Stimulated activated CD4-positive, alpha-beta T cell treated with anti-CD3 and anti-CD28 coated beads, Interleukin-15, amount 100 ng/mL, for 24 hours (primary cell): ENCODE results near the gene ZNF319.
"Not testable (repeated sequence)": the region's sequence is repeated elsewhere in the genome, so short reads cannot be mapped to it uniquely, and the experiment has no call there.

Experiments used
- DNase-seq: peaks from one replicate; pipeline ENCODE4 v3.0.0-alpha.2; 2020

The ZNF319 gene

GRCh38 chr16:57996406-57997175, 3.9 kb downstream of the ZNF319 start:
- no peak for DNase-seq

- DNase-seq, result no peak
Observed at GRCh38 chr16:57995721-57996405, 4.6 kb downstream of the ZNF319 start.

- DNase-seq, result peak; percentile 57
Observed at GRCh38 chr16:57994778-57995177, 5.7 kb downstream of the ZNF319 start.

GRCh38 chr16:57994361-57994760, 6.1 kb downstream of the ZNF319 start:
- no peak for DNase-seq

DNA sequence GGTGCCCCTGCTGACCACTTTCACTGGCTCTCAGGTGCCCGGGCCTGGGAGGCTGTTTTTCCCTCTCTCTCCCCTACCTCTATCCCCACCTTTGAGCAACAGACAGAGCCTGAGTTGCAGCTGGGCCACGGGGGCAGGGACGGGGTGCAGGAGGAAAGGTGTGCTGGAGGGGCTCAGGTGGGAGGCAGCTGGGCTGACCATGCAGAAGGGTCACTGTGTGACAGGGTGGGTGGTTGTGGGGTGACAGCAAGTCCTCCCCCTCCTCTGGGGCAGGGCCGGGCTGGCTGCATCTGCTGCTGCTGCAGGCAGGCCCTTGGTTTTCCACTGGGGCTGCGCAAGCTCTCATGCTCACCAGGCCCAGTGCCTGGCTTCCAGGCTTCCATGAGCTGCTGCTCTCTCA, 6.6 kb downstream of the ZNF319 start:
- no peak for DNase-seq

GRCh38 chr16:57993438-57993837, 7.0 kb downstream of the ZNF319 start:
- no peak for DNase-seq

- DNase-seq, result no peak
Observed at GRCh38 chr16:57992084-57992483, 8.4 kb downstream of the ZNF319 start.

DNA sequence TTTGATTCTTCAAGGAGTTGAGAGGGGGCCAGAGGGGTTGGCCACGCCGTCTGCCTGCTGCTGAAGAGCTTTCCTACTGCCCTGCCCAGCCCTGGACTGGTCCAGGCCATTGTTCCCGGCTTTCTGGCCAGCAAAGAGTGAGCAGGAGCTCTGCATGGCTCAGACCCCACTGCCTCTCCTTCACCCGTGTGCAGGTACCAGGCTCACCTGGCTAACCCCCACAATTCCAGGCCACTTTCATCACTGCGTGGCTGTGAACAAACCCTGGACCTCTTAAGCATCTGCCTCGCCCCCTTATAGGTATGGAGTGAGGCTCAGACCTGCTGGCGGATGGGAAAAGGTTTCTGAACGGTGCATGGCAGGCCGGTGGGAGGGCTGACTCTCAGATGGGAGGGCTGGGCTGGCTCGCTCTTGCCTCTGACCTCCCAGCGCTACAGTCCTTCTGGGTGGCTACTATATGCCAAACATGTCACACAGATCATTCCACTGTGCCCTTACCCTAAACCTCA, 8.9 kb downstream of the ZNF319 start:
- no peak for DNase-seq

DNA sequence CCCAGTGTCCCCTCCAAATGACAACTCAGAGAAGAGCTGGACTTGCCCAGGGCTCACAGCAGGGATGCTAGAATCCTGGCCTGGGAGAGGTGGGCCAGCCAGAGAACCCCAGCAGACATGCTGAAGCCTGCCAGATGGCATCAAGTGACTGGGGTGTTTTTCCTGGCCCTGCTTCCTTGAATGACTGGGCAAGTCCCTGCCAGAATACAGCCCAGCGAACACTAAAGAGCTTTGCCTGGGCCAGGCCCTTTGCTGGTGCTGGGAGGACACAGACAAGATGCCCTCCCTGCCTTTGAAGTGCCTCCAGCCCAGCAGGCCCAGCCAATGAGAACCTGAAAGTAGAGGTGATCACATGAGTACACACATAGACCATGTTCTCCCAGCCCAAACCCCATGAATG, 11.5 kb downstream of the ZNF319 start:
- DNase-seq, result no peak

- DNase-seq, result no peak
Observed at GRCh38 chr16:57987441-57988177, 12.9 kb downstream of the ZNF319 start.

DNA sequence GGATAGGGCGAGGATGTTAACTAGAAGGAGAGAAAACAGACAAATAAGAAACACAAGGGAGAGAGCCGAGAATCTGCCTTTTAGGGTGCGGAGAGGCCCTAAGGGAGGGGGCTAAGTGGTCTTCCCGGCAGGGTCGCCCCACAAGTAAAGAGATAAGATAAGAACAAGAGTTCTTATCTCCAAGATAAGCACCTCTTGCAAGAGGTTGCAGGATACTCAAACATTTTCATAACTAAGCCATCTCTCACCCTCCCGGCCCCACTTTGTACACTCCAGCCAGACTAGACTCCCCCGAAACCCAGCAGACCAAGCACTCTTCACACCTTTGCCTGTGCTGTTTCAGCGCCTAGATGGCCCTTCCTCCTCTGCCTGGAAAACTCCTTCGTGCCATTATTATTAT, 14.3 kb downstream of the ZNF319 start:
- no peak for DNase-seq

GRCh38 chr16:57985204-57986181, 15.0 kb downstream of the ZNF319 start:
- peak; percentile 43 for DNase-seq

DNA sequence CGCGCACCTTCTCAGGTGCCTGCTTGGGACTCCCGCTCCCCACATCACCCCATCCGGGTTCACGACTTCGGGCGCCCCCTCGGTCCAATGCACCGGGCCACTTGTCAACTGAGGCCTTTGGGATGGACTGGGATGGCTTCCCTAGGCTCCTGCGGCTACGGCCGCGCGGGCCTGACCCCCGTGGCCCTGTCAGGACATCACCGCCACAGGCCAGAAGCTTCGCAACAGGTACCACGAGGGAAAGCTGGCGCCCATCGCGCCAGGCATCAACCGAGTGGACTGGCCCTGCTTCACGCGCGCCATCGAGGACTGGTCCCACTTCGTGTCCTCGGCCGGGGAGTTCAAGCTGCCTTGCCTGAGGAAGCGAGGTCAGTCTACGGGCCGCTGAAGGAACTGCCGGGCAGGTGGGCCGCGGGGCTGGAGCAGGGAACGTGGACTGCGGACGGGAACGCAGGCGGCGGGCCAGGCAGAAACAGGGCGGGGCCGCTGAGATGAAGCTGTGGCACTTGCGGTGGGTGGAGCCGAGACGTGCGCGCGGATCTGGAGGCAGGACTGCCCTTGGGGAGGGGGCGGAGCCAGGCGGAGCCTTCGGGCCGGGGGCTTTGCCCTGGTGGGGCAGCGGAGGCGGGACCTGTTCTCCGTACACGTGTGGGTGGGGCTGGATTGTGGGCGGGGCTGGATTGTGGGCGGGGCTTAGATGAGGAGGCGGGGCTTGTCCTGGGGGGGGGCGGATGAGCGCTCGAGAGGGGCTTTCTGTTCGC, 15.8 kb downstream of the ZNF319 start:
- DNase-seq, result peak; percentile 96

DNA sequence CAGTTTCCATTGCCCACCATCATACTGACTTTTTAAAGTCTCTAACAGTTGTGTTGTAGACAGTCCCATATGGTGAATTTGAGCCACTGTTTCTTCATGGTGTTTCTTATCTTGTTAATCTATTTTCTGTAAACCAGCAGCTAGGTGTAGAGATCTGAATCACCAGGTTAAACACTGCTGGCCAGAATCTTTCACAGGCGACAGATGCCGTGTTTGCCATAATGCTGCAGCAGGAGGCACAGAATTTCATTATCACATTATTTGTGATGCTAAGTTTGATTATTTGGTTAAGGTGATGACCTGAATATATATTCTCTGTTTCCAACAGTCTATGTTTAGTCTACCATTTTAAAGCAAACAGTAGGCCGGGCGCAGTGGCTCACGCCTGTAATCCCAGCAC, 18.1 kb downstream of the ZNF319 start:
- no peak for DNase-seq

- no peak for DNase-seq
Observed at GRCh38 chr16:57981636-57982035, 18.8 kb downstream of the ZNF319 start.

- DNase-seq, result no peak
Observed at GRCh38 chr16:57979006-57979585, 21.4 kb downstream of the ZNF319 start.

- DNase-seq, result not testable (repeated sequence)
Observed at GRCh38 chr16:57978070-57978465, 22.4 kb downstream of the ZNF319 start.

DNA sequence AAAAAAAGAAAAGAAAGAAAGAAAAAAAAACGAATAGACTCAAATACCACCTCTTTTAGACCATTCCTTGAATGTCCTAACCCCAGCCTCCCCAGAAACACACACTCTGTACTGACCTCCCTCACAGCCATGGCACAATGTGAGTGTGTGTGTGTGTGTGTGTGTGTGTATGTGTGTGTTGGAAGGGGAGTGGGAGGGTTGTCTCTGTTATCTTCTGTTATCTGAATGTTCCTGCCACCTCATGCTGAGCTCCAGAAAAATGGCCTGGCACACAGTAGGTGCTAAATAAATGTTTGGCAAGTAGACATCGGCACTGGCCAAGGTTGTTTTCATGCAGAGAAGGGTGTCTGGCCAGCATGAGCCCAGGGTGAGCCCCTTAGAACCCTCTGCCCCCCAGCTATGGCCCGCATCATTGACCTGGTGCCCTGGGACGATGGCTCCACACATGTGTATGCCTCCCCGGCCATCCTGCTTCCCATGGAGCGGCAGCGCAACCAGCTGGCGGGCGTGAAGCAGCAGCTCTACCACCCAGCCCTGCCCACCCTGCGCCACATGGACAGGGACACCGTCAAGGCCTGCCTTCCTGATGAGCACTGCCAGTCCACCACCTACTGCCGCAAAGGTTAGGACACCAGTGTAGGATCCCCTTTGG, 22.9 kb downstream of the ZNF319 start:
- DNase-seq, result no peak

DNA sequence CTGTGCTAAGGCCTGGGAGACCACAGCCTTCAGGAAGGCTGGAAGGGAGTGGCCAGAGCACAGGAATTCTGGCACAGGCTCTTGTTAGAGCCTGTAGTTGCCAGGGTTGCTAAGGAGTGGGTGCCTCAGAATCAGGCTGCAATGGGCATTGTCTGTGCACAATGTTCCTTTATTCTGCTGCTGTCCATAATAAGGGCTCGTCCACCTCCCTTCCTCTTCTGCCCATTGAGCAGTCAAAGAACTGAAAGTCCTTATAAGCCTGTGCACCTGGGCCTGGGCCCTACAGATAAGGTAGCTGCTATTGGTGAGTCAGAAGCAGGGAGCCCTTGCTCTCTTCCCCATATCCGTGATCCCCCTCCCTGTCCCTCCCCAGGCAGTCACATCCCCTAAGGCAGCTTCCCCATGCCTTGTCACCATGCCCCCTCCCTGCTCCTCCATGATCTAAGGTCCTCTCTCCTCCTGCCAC, 24.1 kb downstream of the ZNF319 start:
- no peak for DNase-seq

DNA sequence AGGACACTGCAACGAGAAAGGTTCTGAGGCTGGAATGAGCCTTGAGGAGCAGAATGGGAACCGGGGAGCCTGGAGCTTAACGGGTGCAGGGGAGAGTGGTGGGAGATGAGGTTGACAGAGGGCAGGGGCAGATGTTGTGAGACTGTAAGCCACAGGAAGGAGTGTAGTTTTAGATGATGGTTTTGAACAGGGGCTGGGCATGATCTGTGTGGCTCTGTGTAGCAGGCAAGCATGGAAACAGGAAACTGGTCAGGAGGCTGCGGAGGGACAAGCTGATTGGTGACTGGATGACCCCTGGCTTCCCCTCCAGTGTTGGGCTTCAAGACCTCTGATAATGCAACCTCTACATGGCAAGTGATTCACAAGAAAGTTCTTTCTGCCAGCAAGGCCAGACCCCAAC, 28.2 kb downstream of the ZNF319 start:
- no peak for DNase-seq

DNA sequence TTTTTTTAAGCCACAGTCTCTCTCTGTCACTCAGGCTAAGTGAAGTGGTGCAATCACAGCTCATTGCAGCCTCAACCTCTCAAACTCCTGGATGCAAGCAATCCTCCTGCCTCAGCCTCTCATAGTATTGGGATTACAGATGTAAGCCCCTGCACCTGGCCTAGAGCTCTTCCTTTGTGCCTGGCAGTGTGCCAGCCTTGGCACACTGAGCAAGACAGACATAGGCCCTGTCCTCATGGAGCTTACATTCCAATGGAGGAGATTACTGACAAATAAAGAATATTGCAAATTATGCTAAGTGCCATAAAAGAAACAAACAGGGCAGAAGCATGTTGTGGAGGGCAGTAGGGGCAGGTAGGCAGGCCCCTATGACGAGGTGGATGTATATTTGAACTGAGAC, 28.6 kb downstream of the ZNF319 start:
- DNase-seq, result no peak
